Measurements from ENCODE around the gene MDM4. TPM values are rescaled to one million over a fixed set of nuclear protein-coding genes. Genes with fewer than 3 reads are reported as not detected.
"Not testable (repeated sequence)": the region's sequence is repeated elsewhere in the genome, so short reads cannot be mapped to it uniquely, and the experiment has no call there.

MDM4 gene
- total RNA-seq, 2 donors from 2014 or later: 72.9 to 125 TPM

DNA sequence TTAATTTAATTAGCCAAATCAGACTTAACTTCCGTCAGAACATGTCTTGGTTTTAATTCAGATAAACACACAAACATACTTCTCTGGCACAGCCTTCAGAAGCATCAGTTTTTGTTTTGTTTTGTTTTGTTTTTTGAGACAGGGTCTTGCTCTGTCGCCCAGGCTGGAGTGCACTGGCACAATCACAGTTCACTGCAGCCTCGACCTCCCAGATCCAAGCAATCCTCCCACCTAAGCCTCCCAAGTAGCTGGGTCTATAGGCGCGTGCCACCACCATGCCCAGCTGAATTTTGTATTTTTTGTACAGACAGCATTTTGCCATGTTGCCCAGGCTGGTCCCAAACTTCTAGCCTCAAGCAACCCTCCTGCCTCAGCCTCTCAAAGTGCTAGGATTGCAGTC lies 34.7 kb downstream of the MDM4 start:
- no peaks in the 10 kb centered on the region for H3K9me3 ChIP-seq
- ATAC-seq: no peak
- no peak overlapping the region for H3K4me3 ChIP-seq
- H3K4me1 ChIP-seq: no peaks in the 10 kb centered on the region
- intact Hi-C loops (cut with DNase I): no loop called here
- H3K36me3 ChIP-seq (replicated peaks in 1 of 2; ENCODE audit: insufficient read depth in 1 of 2, low read depth in 2 of 2): peaks cover 11 to 21% of the 10 kb centered on the region in 2 donors
- H3K27me3 ChIP-seq: no peaks in the 10 kb centered on the region
- 71 to 91% methylated on average over 5 of the region's 5 CpGs for WGBS, 2 donors
- H3K27ac ChIP-seq: no peak overlapping the region
- no peak for TF ChIP-seq POLR2A (IDR thresholded peaks at IDR 0.05)
- no peak for TF ChIP-seq CTCF (IDR thresholded peaks at IDR 0.05)
- no peak for DNase-seq

- no peak for ATAC-seq
- Histone ChIP-seq H3K4me3 (no peak overlapping the region), H3K9me3 (no peaks in the 10 kb centered on the region), H3K27me3 (no peaks in the 10 kb centered on the region), H3K36me3 (replicated peaks in 1 of 2; ENCODE audit: insufficient read depth in 1 of 2, low read depth in 2 of 2) (no peaks in the 10 kb centered on the region), H3K4me1 (no peaks in the 10 kb centered on the region), H3K27ac (no peak overlapping the region)
- 84 to 89% methylated on average over 7 of the region's 7 CpGs for WGBS, 2 donors
- intact Hi-C loops (cut with DNase I): no loop called here
- TF ChIP-seq POLR2A (IDR thresholded peaks at IDR 0.05) (no peak), CTCF (IDR thresholded peaks at IDR 0.05) (no peak)
- no peak for DNase-seq
Observed at GRCh38 chr1:204556458-204557052, 40.3 kb downstream of the MDM4 start.

DNA sequence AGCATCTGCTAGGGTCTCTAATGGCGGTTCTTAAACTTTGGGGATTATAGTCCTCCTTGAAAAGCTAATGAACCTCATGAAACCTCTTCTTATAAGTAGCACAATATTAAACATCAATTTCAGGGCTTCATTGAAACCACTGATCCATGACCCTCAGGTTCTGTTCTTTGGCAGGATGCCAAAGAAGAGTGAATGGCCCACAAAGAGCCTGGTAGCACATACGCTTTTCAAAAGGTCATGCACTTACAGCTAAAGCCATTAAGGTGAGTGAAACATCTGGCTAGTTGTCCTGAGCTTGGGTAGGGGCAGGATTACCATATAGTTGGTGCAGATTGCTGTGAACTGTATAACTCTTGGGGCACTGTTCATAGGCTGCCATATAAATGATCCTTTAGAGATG lies 42.3 kb downstream of the MDM4 start:
- Histone ChIP-seq H3K36me3 (replicated peaks in 1 of 2; ENCODE audit: insufficient read depth in 1 of 2, low read depth in 2 of 2) (no peaks in the 10 kb centered on the region), H3K27ac (no peak overlapping the region), H3K27me3 (no peaks in the 10 kb centered on the region), H3K9me3 (no peaks in the 10 kb centered on the region), H3K4me1 (no peaks in the 10 kb centered on the region), H3K4me3 (no peak overlapping the region)
- no peak for ATAC-seq
- TF ChIP-seq POLR2A (IDR thresholded peaks at IDR 0.05) (no peak), CTCF (IDR thresholded peaks at IDR 0.05) (no peak)
- WGBS, 2 donors: 77 to 81% methylated on average over 2 of the region's 2 CpGs
- DNase-seq: no peak
- intact Hi-C loops (cut with DNase I): no loop called here

DNA sequence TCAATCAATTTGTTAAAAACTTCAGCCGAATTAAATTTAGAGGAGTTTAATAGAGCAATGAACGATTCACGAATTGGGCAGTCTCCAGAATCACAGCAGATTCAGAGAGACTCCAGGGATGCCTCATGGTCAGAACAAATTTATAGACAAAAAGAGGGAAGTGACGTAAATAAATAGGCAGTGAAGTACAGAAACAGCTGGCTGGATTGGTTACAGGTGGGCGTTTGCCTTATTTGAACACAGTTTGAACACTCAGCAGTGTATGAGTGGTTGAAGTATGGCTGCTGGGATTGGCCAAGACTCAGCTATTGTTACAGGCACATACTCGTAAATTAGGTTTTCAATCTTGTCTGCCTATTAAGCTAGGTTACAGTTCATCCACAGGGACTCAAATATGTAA lies 43.8 kb downstream of the MDM4 start:
- intact Hi-C loops (cut with DNase I); H3K27me3 ChIP-seq; H3K4me3 ChIP-seq; H3K27ac ChIP-seq; H3K36me3 ChIP-seq (replicated peaks in 1 of 2; ENCODE audit: insufficient read depth in 1 of 2, low read depth in 2 of 2); H3K4me1 ChIP-seq; H3K9me3 ChIP-seq; ATAC-seq; DNase-seq: not testable (repeated sequence)
- 89% methylated on average over 6 of the region's 6 CpGs for WGBS, 2 donors

DNA sequence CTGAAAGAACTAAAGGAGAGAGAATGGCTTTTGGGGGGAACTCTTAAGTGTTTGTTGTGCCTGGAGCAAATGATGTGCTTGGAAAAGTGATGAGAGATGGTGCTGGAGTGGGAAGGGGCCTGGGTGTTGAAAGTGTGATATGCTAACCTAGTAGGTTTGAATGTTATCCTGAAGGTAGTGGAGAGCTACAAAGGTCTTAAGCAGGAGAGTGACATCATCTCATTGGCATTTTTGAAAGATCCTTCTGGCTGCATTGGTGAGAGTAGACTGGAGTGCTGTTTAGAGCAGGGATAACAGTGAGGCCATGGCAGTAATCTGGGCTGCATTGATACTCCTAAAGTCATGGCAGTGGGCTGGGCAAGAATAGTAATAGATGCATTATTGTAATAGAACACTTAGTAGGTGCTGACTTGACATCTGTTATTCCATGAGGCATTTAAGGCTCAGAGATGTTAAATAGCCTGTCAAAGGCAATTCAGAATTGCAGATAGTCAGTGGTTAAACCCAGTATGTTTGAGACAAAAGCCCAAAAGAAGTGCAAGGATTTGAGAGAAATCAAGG lies 44.5 kb downstream of the MDM4 start:
- H3K9me3 ChIP-seq: no peaks in the 10 kb centered on the region
- H3K27ac ChIP-seq: no peak overlapping the region
- H3K36me3 ChIP-seq (replicated peaks in 1 of 2; ENCODE audit: insufficient read depth in 1 of 2, low read depth in 2 of 2): no peaks in the 10 kb centered on the region
- H3K4me1 ChIP-seq: peaks cover 13% of the 10 kb centered on the region
- no peak overlapping the region for H3K4me3 ChIP-seq
- TF ChIP-seq POLR2A (IDR thresholded peaks at IDR 0.05): no peak
- no peak for TF ChIP-seq CTCF (IDR thresholded peaks at IDR 0.05)
- no peak for ATAC-seq
- H3K27me3 ChIP-seq: no peaks in the 10 kb centered on the region
- no peak for DNase-seq
- intact Hi-C loops (cut with DNase I): no loop called here

Data from body of pancreas (tissue), 4 donors.